Measurements from ENCODE around the gene B4GALT5. TPM values are rescaled to one million over a fixed set of nuclear protein-coding genes. Genes with fewer than 3 reads are reported as not detected.

Gene B4GALT5
- polyA plus RNA-seq, 1 experiment, result 26.7 TPM

GRCh38 chr20:49690899-49691620, 22.6 kb downstream of the B4GALT5 start:
- no peak overlapping the region for H3K4me3 ChIP-seq (ENCODE audit: low read depth, low read length)
- ChIA-PET POLR2A (no interaction called here), CTCF (interaction anchor here (0.7 kb wide), 2 partner anchors 18 to 148 kb away, joined by 3 read pairs; no protein-coding TSS in a partner anchor)
- no peaks in the 10 kb centered on the region for H3K27me3 ChIP-seq (ENCODE audit: control insufficient read depth, insufficient read depth, low read length)
- H3K36me3 ChIP-seq (ENCODE audit: control insufficient read depth, insufficient read depth, low read length), result no peaks in the 10 kb centered on the region
- TF ChIP-seq CTCF (IDR thresholded peaks at IDR 0.05; ENCODE audit: insufficient read depth, low read depth, low read length), result no peak
- DNase-seq (ENCODE audit: low read depth), result no peak

GRCh38 chr20:49687595-49688567, 25.8 kb downstream of the B4GALT5 start:
- H3K27me3 ChIP-seq (ENCODE audit: control insufficient read depth, insufficient read depth, low read length), result no peaks in the 10 kb centered on the region
- no peak for DNase-seq (ENCODE audit: low read depth)
- POLR2A ChIA-PET, result no interaction called here
- CTCF ChIA-PET, result interaction anchor here (1.2 kb wide), 1 partner anchor 146 kb away, joined by 3 read pairs; no protein-coding TSS in a partner anchor
- no peak for TF ChIP-seq CTCF (IDR thresholded peaks at IDR 0.05; ENCODE audit: insufficient read depth, low read depth, low read length)
- no peaks in the 10 kb centered on the region for H3K36me3 ChIP-seq (ENCODE audit: control insufficient read depth, insufficient read depth, low read length)
- H3K4me3 ChIP-seq (ENCODE audit: low read depth, low read length), result no peak overlapping the region

DNA sequence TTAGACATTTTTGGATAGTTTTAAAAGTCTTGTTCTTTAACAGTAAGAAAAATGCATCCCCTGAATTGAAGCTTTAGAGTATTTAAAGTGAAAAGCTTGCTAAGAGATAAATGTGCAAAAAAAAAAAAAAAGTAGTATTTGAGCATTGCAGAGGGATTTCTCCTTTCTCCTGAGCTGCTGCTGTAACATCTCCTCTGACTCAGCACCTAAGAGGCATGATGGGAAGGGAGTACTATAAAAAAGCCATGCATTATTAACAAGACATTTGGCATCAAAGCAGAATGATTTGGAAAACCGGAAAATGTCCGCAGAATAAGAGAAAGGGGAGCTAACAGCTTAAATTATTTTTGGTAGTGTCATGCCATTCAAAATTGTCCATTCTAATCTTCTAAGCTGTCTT, 27.9 kb downstream of the B4GALT5 start:
- CTCF ChIA-PET, result interaction anchor here (0.7 kb wide), 1 partner anchor 74 kb away, joined by 4 read pairs; no protein-coding TSS in a partner anchor
- POLR2A ChIA-PET, result interaction anchor here (0.5 to 1.0 kb wide), 2 partner anchors 19 to 138 kb away, joined by 4 to 6 read pairs; no protein-coding TSS in a partner anchor
- no peak for TF ChIP-seq CTCF (IDR thresholded peaks at IDR 0.05; ENCODE audit: insufficient read depth, low read depth, low read length)
- Histone ChIP-seq H3K4me3 (ENCODE audit: low read depth, low read length) (no peak overlapping the region), H3K27me3 (ENCODE audit: control insufficient read depth, insufficient read depth, low read length) (no peaks in the 10 kb centered on the region), H3K36me3 (ENCODE audit: control insufficient read depth, insufficient read depth, low read length) (peaks cover 2% of the 10 kb centered on the region; the same call in 1 of the 2 replicates)
- no peak for DNase-seq (ENCODE audit: low read depth)

- POLR2A ChIA-PET, result no interaction called here
- Histone ChIP-seq H3K36me3 (ENCODE audit: control insufficient read depth, insufficient read depth, low read length) (peaks cover 2% of the 10 kb centered on the region; the same call in 1 of the 2 replicates), H3K27me3 (ENCODE audit: control insufficient read depth, insufficient read depth, low read length) (no peaks in the 10 kb centered on the region), H3K4me3 (ENCODE audit: low read depth, low read length) (no peak overlapping the region)
- TF ChIP-seq CTCF (IDR thresholded peaks at IDR 0.05; ENCODE audit: insufficient read depth, low read depth, low read length), result no peak
- CTCF ChIA-PET, result no interaction called here
- no peak for DNase-seq (ENCODE audit: low read depth)
Observed at GRCh38 chr20:49685161-49685601, 28.5 kb downstream of the B4GALT5 start.

Data from BJ (cell line).